Fibroblast of lung (primary cell): ENCODE results near the gene TNNT1.

ENCODE experiments used
- CTCF ChIP-seq, 2 donors: IDR thresholded peaks in 1 of 2; conservative IDR thresholded peaks in 1 of 2; 1 replicate in 1 of 2; 2 replicates in 1 of 2; pipeline ENCODE4 v1.5.1; 2011 to 2012; ENCODE audit warnings: low read length in 2 of 2, control low read depth in 1 of 2, inconsistent platforms in 1 of 2, low read depth in 1 of 2, mild to moderate bottlenecking in 1 of 2
- EZH2 ChIP-seq: IDR thresholded peaks from 2 replicates; pipeline ENCODE4 v1.5.1; 2012; ENCODE audit warnings: low read length, control low read depth, mild to moderate bottlenecking; ENCODE audit errors: missing control alignments

- TF ChIP-seq CTCF (conservative IDR thresholded peaks at IDR 0.05 in 1 of 2, IDR thresholded peaks at IDR 0.05 in 1 of 2; ENCODE audit: low read depth in 1 of 2, low read length in 2 of 2), result no peak
- TF ChIP-seq EZH2, result no peak
Measured at GRCh38 chr19:55145232-55145631, 3.8 kb downstream of the TNNT1 start.
